DMS 273 (cell line): ENCODE measurements around the gene CLMN.
A peak's percentile ranks its signal among the peaks of the same experiment; 100 is the strongest.

Experiments
- DNase-seq: peaks from one replicate; lab custom pipeline; 2025; ENCODE audit not compliant: unreplicated experiment; lab: John Stamatoyannopoulos, UW

CLMN gene, protein sequence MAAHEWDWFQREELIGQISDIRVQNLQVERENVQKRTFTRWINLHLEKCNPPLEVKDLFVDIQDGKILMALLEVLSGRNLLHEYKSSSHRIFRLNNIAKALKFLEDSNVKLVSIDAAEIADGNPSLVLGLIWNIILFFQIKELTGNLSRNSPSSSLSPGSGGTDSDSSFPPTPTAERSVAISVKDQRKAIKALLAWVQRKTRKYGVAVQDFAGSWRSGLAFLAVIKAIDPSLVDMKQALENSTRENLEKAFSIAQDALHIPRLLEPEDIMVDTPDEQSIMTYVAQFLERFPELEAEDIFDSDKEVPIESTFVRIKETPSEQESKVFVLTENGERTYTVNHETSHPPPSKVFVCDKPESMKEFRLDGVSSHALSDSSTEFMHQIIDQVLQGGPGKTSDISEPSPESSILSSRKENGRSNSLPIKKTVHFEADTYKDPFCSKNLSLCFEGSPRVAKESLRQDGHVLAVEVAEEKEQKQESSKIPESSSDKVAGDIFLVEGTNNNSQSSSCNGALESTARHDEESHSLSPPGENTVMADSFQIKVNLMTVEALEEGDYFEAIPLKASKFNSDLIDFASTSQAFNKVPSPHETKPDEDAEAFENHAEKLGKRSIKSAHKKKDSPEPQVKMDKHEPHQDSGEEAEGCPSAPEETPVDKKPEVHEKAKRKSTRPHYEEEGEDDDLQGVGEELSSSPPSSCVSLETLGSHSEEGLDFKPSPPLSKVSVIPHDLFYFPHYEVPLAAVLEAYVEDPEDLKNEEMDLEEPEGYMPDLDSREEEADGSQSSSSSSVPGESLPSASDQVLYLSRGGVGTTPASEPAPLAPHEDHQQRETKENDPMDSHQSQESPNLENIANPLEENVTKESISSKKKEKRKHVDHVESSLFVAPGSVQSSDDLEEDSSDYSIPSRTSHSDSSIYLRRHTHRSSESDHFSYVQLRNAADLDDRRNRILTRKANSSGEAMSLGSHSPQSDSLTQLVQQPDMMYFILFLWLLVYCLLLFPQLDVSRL

DNA sequence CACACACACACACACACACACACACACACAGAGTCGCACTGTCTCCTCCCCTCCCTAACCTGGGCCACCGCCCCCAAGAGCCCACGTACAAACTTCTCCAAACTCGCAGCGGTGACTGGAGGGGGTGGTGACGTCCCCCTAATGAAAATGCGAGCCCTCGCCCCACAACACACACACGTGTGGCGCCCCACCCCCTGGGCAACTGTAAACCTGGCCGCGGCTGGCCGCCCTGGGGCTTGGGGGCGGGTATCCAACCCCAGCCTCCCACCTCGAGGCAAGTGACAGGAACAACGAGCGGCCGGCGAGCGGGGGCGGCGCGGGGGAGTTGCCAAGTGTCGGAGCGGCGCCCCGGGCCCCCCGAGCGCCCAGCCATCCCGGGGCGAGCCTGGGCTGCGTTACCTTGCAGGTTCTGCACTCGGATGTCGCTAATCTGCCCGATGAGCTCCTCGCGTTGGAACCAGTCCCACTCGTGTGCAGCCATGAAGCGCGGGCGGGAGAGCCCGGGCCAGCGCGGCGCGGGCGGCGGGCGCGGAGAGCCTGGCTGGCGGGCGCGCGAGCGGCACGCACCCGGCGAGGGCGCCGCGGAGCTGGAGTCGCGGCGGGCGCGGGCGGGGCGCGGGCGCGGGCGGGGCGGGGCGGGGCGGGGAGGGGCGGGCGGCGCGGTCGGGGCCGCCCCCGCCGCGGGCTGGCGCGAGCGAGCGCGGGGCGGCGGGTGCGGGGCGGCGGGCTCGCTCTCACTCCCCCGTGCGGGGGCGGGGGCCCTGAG, at the start of gene CLMN:
Gene CLMN, minus strand, starts transcription at position 597 of the 766 bp plus-strand sequence. Its CDS starts 116 bp downstream, at position 481.
- DNase-seq, result peak; percentile 79

DNA sequence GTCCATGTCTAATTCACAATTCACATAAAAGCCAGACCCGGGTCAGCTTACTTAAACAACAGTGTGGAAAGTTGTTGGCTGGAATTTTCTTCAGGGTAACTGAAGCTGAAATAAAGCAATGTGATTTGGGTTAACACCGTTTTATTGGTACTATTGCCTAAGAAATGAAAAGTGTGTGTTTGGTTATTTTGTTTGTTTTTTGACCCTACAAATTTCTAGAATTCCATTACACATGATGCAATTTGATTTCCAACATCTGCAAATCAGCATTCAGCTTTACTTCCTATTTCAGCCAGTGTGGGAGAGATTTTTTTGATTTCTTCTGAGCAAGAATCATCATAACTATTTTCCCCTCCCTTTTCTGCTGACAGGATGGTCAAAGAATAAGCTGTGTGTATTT, 45.7 kb upstream of the CLMN start:
- no peak for DNase-seq

DNA sequence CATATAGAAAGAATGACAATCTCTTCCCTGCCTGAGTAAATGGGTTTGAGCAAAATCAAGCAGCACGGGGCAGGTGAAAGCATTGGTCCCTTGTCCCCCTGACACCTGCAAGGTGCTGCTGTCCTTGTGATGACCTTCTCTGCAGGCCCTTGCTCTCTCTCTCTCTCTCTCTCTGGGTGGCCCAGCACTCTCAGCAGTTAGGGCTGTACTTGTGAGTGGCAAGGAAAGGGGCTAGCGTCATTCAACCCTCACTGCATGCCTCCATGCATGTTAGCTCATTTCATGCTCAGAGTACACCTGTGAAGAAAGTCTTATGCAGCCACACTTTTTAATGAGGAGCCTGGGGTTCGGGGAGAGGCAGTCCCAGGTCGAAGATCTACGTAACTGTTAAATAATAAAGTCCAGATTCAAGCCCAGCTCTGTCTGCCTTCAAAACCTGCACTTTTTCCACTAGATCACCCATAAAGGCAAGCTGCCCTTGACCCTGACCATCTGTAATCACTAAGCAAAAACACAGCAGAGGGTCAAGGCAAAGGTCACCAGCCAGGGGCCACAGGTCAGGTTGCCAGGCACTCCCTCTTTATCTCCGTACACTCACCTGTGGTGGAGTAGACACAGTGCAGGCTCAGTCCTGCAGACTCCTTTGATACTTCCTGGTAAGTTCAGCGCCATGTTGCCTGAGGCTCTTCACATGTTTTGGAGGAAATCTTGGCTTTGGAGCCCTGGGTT, 44.9 kb upstream of the CLMN start:
- no peak for DNase-seq

DNA sequence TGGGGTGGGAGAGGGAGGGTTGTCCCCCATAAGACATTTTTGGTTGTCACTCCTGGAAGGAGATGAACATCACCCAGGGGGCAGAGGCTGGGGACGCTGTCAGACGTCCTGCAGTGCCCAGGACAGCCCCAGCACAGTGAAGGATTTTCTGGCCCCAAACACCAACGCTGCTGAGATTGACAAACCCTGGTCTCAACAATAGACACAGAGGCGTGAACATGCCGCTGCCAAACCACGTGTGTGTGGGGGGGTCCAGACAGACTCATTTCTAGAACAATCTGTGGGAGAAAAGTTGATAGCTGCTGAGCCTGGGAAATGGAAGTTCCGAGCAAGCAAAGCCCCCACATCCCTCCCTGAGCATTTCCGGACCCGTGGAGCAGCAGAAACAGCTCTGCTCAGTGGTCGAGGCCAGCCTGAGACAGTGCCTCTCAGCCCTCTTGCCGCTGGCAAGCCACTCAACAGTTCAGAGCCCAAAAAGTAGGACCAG, 43.8 kb upstream of the CLMN start:
- no peak for DNase-seq

DNA sequence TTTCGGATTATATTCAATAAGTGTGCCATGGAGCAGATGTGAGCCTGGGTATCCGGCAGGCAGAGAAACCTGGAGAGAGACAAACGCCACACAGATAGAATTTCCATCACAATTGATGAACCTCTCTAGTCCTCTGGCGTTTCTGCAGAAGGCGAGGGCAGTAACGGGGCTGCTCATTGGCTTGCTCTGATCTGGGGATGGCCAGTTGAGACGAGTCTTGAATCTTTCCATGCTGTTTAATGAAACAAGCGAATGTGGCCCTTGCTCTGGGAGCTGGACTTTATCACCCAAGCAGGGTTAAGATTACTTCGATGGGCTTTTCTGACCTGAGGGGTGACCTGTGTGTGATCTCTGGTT, 42.4 kb upstream of the CLMN start:
- no peak for DNase-seq

DNA sequence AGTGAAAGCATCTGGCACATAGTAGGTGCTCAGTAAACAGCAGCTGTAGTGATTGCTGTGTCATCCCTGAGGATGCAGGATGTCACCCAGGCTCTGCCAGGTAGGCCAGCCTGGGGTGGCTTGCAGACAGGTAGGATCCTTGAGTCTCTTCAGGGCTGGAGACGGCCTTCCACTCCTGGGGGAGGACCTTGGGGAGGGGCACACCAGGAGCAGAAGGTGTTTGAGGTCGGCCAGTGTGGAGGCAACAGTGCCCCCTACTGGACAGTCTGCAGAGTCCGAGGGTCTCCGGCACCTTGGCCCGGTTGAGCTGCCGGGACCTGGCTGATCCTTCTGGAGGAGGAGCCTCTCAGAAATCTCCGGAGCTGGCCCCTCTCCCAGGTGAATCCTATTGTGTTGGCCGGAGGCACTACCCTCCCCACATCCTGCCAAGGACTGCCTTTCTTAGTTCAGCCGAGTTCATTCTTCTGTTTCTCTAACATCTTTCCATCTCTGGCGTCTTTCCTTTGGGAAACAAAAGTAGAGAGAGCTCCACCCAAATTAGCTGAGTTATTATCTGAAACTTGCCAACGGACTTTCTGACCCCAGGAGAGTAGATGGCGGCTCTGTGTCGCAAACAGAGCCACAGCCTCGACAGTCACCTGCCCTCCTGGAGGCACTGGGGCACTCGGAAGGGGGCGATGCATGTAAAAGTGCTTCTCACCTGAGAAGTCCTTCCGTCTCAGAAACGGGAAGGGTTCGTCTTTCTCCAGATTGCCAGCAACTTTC, 41.8 kb upstream of the CLMN start:
- peak; percentile 61 for DNase-seq

DNA sequence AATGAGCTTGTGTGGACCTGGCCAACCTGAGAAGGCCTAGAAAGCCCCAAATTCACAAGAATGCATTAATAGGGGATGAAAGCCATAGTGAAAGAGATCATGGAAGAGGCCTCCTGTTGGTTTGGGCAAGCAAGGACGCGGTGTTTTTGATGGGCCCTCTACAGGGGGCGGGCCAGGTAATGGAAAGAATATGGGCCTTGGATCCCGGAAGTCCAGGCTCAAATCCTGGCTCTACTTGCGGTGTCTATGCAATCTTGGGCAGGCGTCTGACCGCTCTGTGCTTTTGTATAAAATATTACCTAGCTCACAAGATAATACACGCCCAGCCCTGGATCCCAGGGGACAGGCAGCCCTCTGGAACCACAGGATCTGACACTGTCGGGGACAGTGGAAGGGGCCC, 41.1 kb upstream of the CLMN start:
- no peak for DNase-seq

DNA sequence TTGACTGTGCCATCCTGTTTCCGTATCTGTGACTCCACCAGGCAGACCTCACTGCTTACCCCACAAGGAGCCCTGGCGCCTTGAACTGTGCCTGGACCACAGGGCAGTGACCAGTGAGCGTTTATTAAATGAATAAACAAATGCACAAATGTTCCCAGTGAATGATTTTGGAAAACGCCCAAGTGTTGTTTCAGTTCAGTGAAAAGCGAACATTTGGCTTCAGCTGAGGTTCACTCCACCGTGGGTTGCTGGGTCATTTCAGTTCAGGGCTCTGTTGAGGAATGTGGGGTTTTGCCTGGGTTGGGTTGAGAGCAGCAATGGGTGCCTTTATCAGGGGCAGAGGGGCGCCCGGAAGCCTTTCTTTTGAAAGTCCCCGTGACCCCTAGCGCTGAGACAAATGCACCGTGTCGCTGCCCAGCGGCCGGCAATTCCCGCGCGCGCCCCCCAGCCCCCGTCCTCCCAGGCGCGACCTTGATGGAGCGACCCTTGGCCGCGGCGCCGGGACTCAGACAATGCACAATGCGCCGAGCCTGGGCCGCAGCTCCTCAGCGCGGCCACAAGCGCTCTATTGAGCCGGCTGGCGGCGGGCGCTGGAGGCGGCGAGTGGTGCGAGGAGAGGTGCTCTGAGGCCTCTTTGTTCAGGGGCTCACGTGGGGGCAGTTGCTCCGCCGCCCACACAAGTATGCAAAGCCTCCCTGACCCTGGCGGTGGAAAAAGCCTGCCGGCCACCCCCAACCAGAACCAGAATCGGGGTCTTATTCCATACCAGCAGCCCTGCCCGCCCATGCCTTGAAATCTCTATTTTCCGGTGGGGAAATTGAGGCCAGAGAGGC, 40.5 kb upstream of the CLMN start:
- DNase-seq, result no peak

DNA sequence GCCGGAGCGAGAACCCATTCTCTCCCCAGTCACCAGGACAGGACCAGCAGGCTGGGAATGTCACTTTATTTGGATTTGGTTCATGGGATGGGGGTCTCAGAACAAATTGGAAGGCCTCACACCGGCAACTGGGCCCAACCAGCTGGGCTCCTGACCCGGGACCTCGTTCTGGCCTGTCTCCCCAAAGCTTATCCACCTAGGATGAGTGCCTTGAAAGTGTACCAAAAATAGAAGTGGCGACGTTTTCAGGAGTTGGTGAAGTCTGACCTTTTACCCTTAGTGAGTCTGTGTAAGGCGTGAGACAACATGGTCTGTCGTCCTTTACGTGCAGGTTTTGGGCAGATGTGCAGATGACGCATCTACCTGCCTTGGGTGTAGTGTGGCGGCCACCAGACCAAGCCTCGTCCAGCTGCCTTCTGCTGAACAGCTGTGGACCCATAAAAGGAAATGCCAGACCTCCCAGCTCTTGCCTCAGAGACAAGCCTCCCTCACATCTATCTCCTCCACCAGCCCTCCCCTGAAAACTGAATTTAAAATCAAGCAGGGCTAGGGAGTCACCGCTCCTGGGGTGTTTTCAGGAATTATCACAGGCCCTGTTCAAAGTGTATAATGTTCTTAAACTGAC, 36.6 kb upstream of the CLMN start:
- peak; percentile 34 for DNase-seq

DNA sequence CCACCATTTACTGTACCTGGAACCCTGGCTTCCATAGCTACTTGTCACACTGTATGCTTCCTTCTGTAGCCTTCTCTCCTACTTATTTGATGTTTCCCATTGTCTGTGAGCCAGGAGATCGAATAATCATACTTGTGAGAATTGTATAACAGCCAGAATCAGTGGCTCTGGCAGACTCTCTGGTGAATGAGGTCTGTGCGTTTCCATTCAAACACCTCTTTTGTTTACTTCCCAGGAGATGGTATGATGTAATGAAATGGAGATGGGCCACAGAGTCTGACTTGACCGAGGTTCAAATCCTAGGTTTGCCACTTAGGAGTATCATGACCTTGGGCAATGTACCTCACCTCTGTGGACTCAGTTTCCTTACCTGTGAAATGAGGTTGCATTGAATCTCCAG, 35.7 kb upstream of the CLMN start:
- DNase-seq, result no peak

DNA sequence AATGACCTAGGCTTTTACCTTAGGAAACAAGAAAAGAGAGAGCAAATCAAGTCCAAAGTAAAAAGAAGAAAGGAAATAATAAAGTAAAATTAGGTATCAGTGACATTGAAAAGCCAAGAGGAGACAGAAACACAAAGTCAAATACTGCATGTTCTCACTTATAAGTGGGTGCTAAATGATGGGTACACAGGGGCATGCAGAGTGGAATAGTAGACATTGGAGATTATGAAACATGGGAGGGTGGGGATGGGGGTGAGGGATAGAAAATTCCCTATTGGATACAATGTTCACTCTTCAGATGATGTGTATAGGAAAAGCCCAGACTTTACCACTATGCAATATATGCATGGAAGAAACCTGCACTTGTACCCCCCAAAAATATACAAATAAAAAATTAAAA, 35.1 kb upstream of the CLMN start:
- no peak for DNase-seq

DNA sequence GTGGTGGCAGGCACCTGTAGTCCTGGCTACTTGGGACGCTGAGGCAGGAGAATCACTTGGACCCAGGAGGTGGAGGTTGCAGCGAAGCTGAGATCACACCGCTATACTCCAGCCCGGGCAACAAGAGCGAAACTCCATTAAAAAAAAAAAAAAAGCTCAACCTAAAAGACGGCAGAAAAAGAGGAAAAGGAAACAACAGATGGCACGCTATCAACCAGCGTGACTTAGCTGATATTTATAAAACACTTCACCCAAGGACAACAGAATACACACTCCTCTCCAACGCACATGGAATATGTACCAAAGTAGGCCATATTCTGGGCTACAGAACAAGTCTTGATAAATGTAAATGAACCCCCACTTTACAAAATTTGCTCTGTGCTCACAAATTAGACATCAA, 34.0 kb upstream of the CLMN start:
- DNase-seq, result no peak

DNA sequence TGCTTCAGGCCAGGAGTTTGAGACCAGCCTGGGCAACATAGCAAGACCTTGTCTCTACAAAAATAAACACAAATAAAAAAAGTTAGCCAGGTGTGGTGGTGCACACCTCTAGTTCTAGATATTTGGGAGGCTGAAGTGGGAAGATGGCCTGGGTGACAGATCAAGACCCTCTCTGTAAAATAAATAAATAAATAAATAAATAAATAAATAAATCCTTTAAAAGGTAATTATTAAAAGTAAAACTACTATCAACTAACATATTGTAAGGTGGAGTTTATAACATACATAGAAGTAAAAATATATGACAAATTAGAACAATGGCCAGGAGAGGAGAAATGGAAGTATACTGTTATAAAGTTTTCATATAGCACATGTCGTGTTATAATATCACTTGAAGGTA, 33.3 kb upstream of the CLMN start:
- DNase-seq, result no peak

DNA sequence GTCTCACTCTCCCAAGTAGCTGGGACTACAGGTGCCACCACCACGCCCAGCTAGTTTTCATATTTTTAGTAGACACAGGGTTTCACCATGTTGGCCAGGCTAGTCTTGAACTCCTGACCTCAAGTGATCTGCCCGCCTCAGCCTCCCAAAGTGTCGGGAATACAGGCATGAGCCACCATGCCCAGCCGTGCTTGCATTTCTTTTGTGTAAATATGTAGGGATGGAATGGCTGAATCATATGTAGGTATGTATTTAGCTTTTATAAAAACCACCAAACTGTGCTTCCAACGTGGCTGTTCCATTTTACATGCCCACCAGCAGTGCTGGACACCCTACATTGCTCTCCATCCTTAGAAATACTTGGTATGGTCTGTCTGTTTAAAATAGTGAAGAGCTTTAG, 32.8 kb upstream of the CLMN start:
- no peak for DNase-seq

DNA sequence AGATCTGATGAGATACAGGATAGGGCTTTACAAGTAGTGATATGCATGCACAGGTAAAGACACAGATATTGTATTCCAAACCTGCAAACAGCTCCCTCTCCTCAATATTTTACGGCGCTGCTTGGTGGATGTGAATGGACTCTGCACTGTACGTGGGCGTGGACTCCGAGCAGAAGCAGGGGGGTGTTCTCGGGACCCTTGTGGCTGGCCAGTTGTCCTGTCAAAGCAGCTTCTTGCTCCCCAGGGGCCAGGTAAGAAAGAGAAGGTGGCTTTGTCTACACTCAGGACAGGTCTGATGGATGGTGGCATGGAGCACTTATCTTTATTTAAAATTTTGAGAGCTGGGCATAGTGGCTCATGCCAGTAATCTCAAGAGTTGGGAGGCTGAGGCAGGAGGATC, 29.5 kb upstream of the CLMN start:
- DNase-seq, result no peak

DNA sequence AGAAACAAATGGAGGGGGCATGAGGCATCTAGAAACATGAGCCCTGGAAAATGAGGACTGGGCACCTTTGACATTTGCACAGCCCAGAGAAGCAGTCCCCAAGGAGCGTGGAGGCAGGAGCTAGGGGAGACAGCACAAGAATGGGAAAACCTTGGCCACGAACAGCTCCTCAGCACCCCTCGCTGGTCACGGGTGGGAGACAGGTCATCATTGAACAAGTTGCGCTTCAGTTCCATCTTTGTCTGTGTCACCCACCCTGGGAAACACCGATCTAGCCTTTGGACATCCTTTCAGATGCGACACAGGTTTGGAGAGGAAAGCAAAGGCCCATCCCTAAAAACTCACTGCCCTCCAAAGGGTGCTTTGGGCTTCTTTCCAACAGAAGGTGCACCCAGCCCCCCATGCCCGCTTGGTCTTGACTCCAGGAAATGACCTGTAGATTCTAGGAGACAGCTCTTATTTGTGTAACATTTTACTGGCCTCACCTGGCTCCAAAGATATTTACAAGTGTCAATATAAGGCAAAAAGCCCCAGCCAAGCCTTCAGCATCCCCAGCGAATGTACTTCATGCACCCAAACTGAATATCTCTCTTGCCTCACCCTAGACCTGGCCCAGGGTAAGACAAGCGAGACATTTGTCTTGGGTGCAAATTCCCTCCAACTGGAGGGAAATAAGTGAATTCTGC, 28.8 kb upstream of the CLMN start:
- no peak for DNase-seq

DNA sequence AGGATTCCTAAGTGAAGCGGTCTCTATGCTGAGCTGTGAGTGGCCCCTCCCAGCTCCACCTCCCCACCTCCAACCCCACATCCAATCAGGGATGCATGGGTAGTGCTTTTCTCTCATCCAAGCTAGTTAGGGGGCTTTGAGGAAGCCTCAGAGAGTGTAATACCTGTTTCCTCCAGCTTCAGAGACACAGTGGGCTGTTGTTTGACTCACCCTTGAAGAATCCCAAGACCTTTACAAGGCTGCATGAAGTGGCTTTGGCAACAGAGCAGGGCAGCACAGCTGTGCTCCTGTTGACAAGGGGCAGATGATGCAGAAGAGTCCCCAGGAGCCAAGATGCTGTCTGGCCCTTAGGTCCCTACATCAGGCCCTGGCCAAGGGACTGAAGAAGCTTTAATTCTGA, 27.1 kb upstream of the CLMN start:
- no peak for DNase-seq

DNA sequence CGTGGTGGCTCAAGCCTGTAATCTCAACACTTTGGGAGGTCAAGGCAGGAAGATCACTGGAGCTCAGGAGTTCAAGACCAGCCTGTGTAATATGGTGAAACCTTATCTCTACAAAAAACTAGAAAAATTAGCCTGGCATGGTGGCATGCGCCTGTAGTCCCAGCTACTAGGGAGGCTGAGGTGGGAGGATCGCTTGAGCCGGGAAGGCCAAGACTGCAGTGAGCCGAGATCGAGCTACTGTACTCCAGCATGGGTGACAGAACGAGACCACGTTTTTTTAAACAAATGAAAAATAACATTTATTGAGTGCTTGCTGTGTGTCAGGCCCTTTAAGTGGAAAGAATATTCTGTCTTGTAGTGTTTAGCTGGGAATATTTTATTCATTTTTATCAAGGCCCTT, 26.6 kb upstream of the CLMN start:
- DNase-seq, result no peak
